Measurements from ENCODE around the gene YTHDF1.

Gene YTHDF1

GRCh38 chr20:63216041-63216848 lies at the start of gene YTHDF1 (continued):
- TF ChIP-seq, protein P1, sequence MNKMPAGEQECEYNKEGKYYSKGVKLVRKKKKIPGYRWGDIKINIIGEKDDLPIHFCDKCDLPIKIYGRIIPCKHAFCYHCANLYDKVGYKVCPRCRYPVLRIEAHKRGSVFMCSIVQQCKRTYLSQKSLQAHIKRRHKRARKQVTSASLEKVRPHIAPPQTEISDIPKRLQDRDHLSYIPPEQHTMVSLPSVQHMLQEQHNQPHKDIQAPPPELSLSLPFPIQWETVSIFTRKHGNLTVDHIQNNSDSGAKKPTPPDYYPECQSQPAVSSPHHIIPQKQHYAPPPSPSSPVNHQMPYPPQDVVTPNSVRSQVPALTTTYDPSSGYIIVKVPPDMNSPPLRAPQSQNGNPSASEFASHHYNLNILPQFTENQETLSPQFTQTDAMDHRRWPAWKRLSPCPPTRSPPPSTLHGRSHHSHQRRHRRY (tag by site-specific recombination; IDR thresholded peaks at IDR 0.05) = no peak
- TF ChIP-seq ZNF670 (tag by site-specific recombination; IDR thresholded peaks at IDR 0.05; ENCODE audit: low read depth) = no peak
- no peak for TF ChIP-seq ZNF776 (tag by site-specific recombination; IDR thresholded peaks at IDR 0.05; ENCODE audit: borderline replicate concordance)
- TF ChIP-seq ZNF354C (tag by site-specific recombination; IDR thresholded peaks at IDR 0.05; ENCODE audit: borderline replicate concordance, low read depth) = no peak
- TF ChIP-seq ZBTB1 (tag by site-specific recombination; IDR thresholded peaks at IDR 0.05) = no peak
- TF ChIP-seq, protein P2, sequence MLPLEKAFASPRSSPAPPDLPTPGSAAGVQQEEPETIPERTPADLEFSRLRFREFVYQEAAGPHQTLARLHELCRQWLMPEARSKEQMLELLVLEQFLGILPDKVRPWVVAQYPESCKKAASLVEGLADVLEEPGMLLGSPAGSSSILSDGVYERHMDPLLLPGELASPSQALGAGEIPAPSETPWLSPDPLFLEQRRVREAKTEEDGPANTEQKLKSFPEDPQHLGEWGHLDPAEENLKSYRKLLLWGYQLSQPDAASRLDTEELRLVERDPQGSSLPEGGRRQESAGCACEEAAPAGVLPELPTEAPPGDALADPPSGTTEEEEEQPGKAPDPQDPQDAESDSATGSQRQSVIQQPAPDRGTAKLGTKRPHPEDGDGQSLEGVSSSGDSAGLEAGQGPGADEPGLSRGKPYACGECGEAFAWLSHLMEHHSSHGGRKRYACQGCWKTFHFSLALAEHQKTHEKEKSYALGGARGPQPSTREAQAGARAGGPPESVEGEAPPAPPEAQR (tag by site-specific recombination; IDR thresholded peaks at IDR 0.05) = no peak
- TF ChIP-seq KLF10 (tag by site-specific recombination; IDR thresholded peaks at IDR 0.05) = peak; percentile 90
- TF ChIP-seq ZNF785 (tag by site-specific recombination; IDR thresholded peaks at IDR 0.05) = no peak
- TF ChIP-seq MYNN (tag by site-specific recombination; IDR thresholded peaks at IDR 0.05; ENCODE audit: borderline replicate concordance) = no peak
- no peak for TF ChIP-seq ZNF10 (tag by site-specific recombination; IDR thresholded peaks at IDR 0.05)
- peak; percentile 56; the same call in 1 of the 2 replicates for TF ChIP-seq ZFP69B (tag by site-specific recombination; IDR thresholded peaks at IDR 0.05)
- peak; percentile 68; the same call in 1 of the 2 replicates for TF ChIP-seq ZBTB7A (tag by site-specific recombination; IDR thresholded peaks at IDR 0.05; ENCODE audit: low read depth)
- TF ChIP-seq TRIM28 (IDR thresholded peaks at IDR 0.05; ENCODE audit: borderline replicate concordance, low read length) = no peak
- no peak for TF ChIP-seq HOXA7 (CRISPR knock-in tag; IDR thresholded peaks at IDR 0.05; ENCODE audit: borderline replicate concordance)
- TF ChIP-seq GFI1B (tag by site-specific recombination; IDR thresholded peaks at IDR 0.05) = no peak
- no peak for TF ChIP-seq ZNF175 (tag by site-specific recombination; IDR thresholded peaks at IDR 0.05)
- no peak for TF ChIP-seq ZBTB11 (tag by site-specific recombination; conservative IDR thresholded peaks at IDR 0.05; ENCODE audit: low read depth)
- TF ChIP-seq, protein P3, sequence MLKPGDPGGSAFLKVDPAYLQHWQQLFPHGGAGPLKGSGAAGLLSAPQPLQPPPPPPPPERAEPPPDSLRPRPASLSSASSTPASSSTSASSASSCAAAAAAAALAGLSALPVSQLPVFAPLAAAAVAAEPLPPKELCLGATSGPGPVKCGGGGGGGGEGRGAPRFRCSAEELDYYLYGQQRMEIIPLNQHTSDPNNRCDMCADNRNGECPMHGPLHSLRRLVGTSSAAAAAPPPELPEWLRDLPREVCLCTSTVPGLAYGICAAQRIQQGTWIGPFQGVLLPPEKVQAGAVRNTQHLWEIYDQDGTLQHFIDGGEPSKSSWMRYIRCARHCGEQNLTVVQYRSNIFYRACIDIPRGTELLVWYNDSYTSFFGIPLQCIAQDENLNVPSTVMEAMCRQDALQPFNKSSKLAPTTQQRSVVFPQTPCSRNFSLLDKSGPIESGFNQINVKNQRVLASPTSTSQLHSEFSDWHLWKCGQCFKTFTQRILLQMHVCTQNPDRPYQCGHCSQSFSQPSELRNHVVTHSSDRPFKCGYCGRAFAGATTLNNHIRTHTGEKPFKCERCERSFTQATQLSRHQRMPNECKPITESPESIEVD (tag by site-specific recombination; IDR thresholded peaks at IDR 0.05) = no peak
- TF ChIP-seq HOXC10 (CRISPR knock-in tag; IDR thresholded peaks at IDR 0.05) = no peak
- no peak for TF ChIP-seq ZNF211 (tag by site-specific recombination; IDR thresholded peaks at IDR 0.05; ENCODE audit: low read depth)
- TF ChIP-seq ZNF580 (tag by site-specific recombination; IDR thresholded peaks at IDR 0.05) = no peak
- no peak for TF ChIP-seq ZNF132 (tag by site-specific recombination; IDR thresholded peaks at IDR 0.05; ENCODE audit: borderline replicate concordance)
- no peak; the same call in 1 of the 2 replicates for TF ChIP-seq ZNF324 (tag by site-specific recombination; IDR thresholded peaks at IDR 0.05)
- TF ChIP-seq ZNF701 (tag by site-specific recombination; IDR thresholded peaks at IDR 0.05) = no peak
- no peak for TF ChIP-seq ZNF510 (tag by site-specific recombination; IDR thresholded peaks at IDR 0.05; ENCODE audit: insufficient replicate concordance)
- TF ChIP-seq ZBTB20 (tag by site-specific recombination; IDR thresholded peaks at IDR 0.05) = peak; percentile 29; the same call in 1 of the 2 replicates
- peak; percentile 88 for TF ChIP-seq KLF16 (tag by site-specific recombination; IDR thresholded peaks at IDR 0.05)
- TF ChIP-seq ZNF16 (tag by site-specific recombination; IDR thresholded peaks at IDR 0.05; ENCODE audit: low read depth) = no peak
